GM12878 (cell line): ENCODE data around the gene EME2. TPM values are rescaled to one million over a fixed set of nuclear protein-coding genes. Genes with fewer than 3 reads are reported as not detected.

Experiments
- ATF7 ChIP-seq: fragments of 450-650 bp; IDR thresholded peaks from 2 replicates; pipeline ENCODE4 v1.6.1; 2016; ENCODE audit warnings: low read depth, mild to moderate bottlenecking
- BACH1 ChIP-seq: fragments of 450-650 bp; IDR thresholded peaks from 2 replicates; pipeline ENCODE4 v1.6.1; 2017; ENCODE audit warnings: mild to moderate bottlenecking, borderline replicate concordance
- CHD2 ChIP-seq: IDR thresholded peaks from 2 replicates; pipeline ENCODE4 v1.6.1; 2011; ENCODE audit warnings: low read depth, low read length, improper control_type of control experiment, borderline replicate concordance
- CREM ChIP-seq: IDR thresholded peaks from 2 replicates; pipeline ENCODE4 v1.6.1; 2014; ENCODE audit warnings: antibody characterized with exemption, low read depth
- EED ChIP-seq: sonication (generic); IDR thresholded peaks from 2 replicates; pipeline ENCODE4 v1.6.1; 2016; ENCODE audit warnings: antibody characterized with exemption, low read depth
- EP300 ChIP-seq, 2 experiments: fragments of 150-350 bp in 1 of 2; IDR thresholded peaks; 2 replicates each; pipeline ENCODE4 v1.6.1; 2011 to 2012; ENCODE audit warnings: low read depth in 2 of 2, low read length in 2 of 2, borderline replicate concordance in 1 of 2, improper control_type of control experiment in 1 of 2, inconsistent platforms in 1 of 2; ENCODE audit not compliant: control insufficient read depth in 1 of 2
- ESRRA ChIP-seq: IDR thresholded peaks from 2 replicates; pipeline ENCODE4 v1.6.1; 2012; ENCODE audit warnings: mild to moderate bottlenecking, low read length, improper control_type of control experiment
- FOXK2 ChIP-seq: fragments of 450-650 bp; IDR thresholded peaks from 2 replicates; pipeline ENCODE4 v1.6.1; 2017; ENCODE audit warnings: mild to moderate bottlenecking, moderate library complexity
- GATAD2B ChIP-seq: fragments of 450-650 bp; conservative IDR thresholded peaks from 2 replicates; pipeline ENCODE4 v1.6.1; 2017; ENCODE audit warnings: low read depth, mild to moderate bottlenecking, moderate library complexity
- IKZF1 ChIP-seq: fragments of 450-650 bp; conservative IDR thresholded peaks from 2 replicates; pipeline ENCODE4 v1.6.1; 2017; ENCODE audit warnings: antibody characterized with exemption, mild to moderate bottlenecking
- KAT2A ChIP-seq: conservative IDR thresholded peaks from 2 replicates; pipeline ENCODE4 v1.6.1; 2011; ENCODE audit warnings: low read depth, low read length; ENCODE audit not compliant: control insufficient read depth
- NBN ChIP-seq: fragments of 450-650 bp; IDR thresholded peaks from 2 replicates; pipeline ENCODE4 v1.6.1; 2016
- NR2F1 ChIP-seq: fragments of 450-650 bp; conservative IDR thresholded peaks from 2 replicates; pipeline ENCODE4 v1.6.1; 2017; ENCODE audit warnings: mild to moderate bottlenecking
- PAX5 ChIP-seq: IDR thresholded peaks from 2 replicates; pipeline ENCODE4 v1.6.1; 2011; ENCODE audit warnings: low read depth, low read length, borderline replicate concordance
- PBX3 ChIP-seq: IDR thresholded peaks from 2 replicates; pipeline ENCODE4 v1.6.1; 2011; ENCODE audit warnings: mild to moderate bottlenecking, low read depth, low read length, moderate library complexity; ENCODE audit not compliant: insufficient replicate concordance
- POLR2AphosphoS5 ChIP-seq: IDR thresholded peaks from 2 replicates; pipeline ENCODE4 v1.6.1; 2011; ENCODE audit warnings: mild to moderate bottlenecking, low read length, inconsistent platforms
- SP1 ChIP-seq: IDR thresholded peaks from one replicate; pipeline ENCODE4 v1.6.1; 2011; ENCODE audit warnings: low read depth, low read length
- SRF ChIP-seq, 2 experiments: IDR thresholded peaks; 2 replicates each; pipeline ENCODE4 v1.6.1; 2011; ENCODE audit warnings: low read depth in 2 of 2, low read length in 2 of 2, mild to moderate bottlenecking in 1 of 2, moderate library complexity in 1 of 2
- SUZ12 ChIP-seq: fragments of 200-600 bp; sonication (generic); IDR thresholded peaks from one replicate; pipeline ENCODE4 v1.6.1; 2018; ENCODE audit warnings: antibody characterized with exemption, mild to moderate bottlenecking; ENCODE audit not compliant: unreplicated experiment
- TAF1 ChIP-seq: IDR thresholded peaks from 2 replicates; pipeline ENCODE4 v1.6.1; 2011; ENCODE audit warnings: mild to moderate bottlenecking, low read depth, low read length, borderline replicate concordance
- USF1 ChIP-seq: IDR thresholded peaks from 2 replicates; pipeline ENCODE4 v1.6.1; 2011; ENCODE audit warnings: borderline replicate concordance, low read depth, mild to moderate bottlenecking, moderate library complexity, mixed read lengths, low read length; ENCODE audit not compliant: insufficient read depth; ENCODE audit errors: extremely low read length
- ZBED1 ChIP-seq: IDR thresholded peaks from 2 replicates; pipeline ENCODE4 v1.6.1; 2016; ENCODE audit warnings: borderline replicate concordance
- ZNF687 ChIP-seq: fragments of 450-650 bp; IDR thresholded peaks from 2 replicates; pipeline ENCODE4 v1.6.1; 2017; ENCODE audit warnings: mild to moderate bottlenecking, moderate library complexity
- polyA plus RNA-seq, 11 experiments: library from polyadenylated mRNA; depleted of rRNA in 4 of 11; unstranded in 6 of 11; stranded (reverse) in 5 of 11; fragments of >200 nt; fragmentation: Nextera tagmentation in 4 of 11; fragmentation: Illumina TruSeq in 1 of 11; extraction: Ambion mirVana in 4 of 11; extraction: Trizol in 1 of 11; gene quantifications; 1 replicate in 1 of 11; 2 replicates in 10 of 11; pipeline versions ENCODE4 v1.2.1 to v1.2.3, GENCODE V29; 2011 to 2016; ENCODE audit warnings: inconsistent platforms in 2 of 11, missing spikeins in 2 of 11, low read depth in 1 of 11
- total RNA-seq, 4 experiments: library from RNA; depleted of rRNA in 3 of 4; stranded (reverse); fragments of >200 nt in 3 of 4; fragmentation: Illumina TruSeq in 1 of 4; extraction: Trizol in 1 of 4; gene quantifications; 2 replicates each; pipeline versions ENCODE4 v1.2.1 to v1.2.3, GENCODE V29; 2013 to 2021
- TF ChIP-seq, protein P1 (sequence below): IDR thresholded peaks from 2 replicates; pipeline ENCODE4 v1.6.1; 2012; ENCODE audit warnings: low read length, inconsistent platforms

Gene EME2
- total and polyA plus RNA-seq, 10 of the 15 experiments (the other 5 are each of a cell fraction or from before 2014, with no cell fraction given) = 0.29 to 16.9 (median 4.1) TPM

DNA sequence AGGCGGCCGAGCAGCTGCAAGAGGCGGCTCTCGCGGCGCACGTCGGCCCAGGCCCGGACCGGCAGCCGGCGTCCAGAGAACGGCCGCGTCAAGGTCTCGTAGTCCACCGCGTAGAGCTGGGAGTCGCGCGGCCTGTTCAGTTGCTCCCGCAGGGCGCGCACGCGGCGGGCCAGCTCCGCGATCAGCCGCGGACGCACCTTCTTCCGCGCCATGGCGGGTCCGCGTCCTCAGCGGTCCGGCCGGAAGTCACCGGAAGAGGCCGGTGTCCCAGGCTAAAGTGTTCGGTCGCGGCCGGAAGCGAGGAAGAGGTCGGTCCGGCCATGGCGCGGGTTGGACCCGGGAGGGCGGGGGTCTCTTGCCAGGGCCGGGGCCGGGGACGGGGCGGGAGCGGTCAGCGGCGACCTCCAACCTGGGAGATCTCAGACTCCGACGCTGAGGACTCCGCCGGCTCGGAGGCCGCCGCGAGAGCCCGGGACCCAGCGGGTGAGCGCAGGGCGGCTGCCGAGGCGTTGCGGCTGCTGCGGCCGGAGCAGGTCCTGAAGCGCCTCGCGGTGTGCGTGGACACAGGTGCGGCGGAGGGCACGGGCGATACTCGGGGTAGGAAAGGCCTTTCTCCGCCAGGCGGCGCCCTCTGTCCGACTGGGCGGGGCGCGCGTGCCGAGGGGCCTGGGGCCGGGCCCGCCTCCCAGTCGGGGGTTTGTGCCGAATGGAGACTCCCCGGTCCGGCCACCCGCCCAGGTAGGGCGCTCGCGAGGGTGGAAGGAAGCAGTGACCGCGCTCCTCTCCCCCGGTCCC lies 495 bp downstream of the EME2 start, which contains the start of gene MRPS34 (continued):
- TF ChIP-seq EP300 (IDR thresholded peaks at IDR 0.05; ENCODE audit: borderline replicate concordance in 1 of 2, control insufficient read depth in 1 of 2, low read depth in 2 of 2, low read length in 2 of 2) (no peak), NR2F1 (0 out of 2 replicates have a peak, but pooled peaks have one; percentile 68), IKZF1 (peak; percentile 78), ESRRA (peak; percentile 69; the same call in 1 of the 2 replicates), BACH1 (peak; percentile 68), CHD2 (no peak), TAF1 (peak; percentile 94), EED (peak; percentile 9; the same call in 1 of the 2 replicates), POLR2AphosphoS5 (peak; percentile 76; the same call in 1 of the 2 replicates), SUZ12 (no peak), FOXK2 (no peak), GATAD2B (peak; percentile 75), KAT2A (no peak), ZBED1 (no peak), SRF (IDR thresholded peaks at IDR 0.05; ENCODE audit: low read depth in 2 of 2, low read length in 2 of 2) (peak; percentile 51 to 87; a peak in 2 of 4 replicates), ZNF687 (peak; percentile 34; the same call in 1 of the 2 replicates), ATF7 (no peak), USF1 (peak; percentile 7), PBX3 (no peak), CREM (peak; percentile 55), SP1 (peak; percentile 28), PAX5 (no peak; the same call in 1 of the 2 replicates), NBN (peak; percentile 52)
- TF ChIP-seq, protein P1, sequence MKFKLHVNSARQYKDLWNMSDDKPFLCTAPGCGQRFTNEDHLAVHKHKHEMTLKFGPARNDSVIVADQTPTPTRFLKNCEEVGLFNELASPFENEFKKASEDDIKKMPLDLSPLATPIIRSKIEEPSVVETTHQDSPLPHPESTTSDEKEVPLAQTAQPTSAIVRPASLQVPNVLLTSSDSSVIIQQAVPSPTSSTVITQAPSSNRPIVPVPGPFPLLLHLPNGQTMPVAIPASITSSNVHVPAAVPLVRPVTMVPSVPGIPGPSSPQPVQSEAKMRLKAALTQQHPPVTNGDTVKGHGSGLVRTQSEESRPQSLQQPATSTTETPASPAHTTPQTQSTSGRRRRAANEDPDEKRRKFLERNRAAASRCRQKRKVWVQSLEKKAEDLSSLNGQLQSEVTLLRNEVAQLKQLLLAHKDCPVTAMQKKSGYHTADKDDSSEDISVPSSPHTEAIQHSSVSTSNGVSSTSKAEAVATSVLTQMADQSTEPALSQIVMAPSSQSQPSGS = no peak
